GM12878 (cell line): ENCODE results near the gene WDFY1. TPM values are rescaled to one million over a fixed set of nuclear protein-coding genes. Genes with fewer than 3 reads are reported as not detected.

Source experiments
- ATF2 ChIP-seq: IDR thresholded peaks from 2 replicates; pipeline ENCODE4 v1.6.1; 2012; ENCODE audit warnings: low read length, inconsistent platforms
- BACH1 ChIP-seq: fragments of 450-650 bp; IDR thresholded peaks from 2 replicates; pipeline ENCODE4 v1.6.1; 2017; ENCODE audit warnings: mild to moderate bottlenecking, borderline replicate concordance
- BHLHE40 ChIP-seq, 2 experiments: fragments of 450-650 bp in 1 of 2; IDR thresholded peaks; 2 replicates each; pipeline ENCODE4 v1.6.1; 2011 to 2017; ENCODE audit warnings: low read depth in 2 of 2, borderline replicate concordance in 1 of 2, improper control_type of control experiment in 1 of 2, low read length in 1 of 2, mild to moderate bottlenecking in 1 of 2
- DPF2 ChIP-seq: fragments of 450-650 bp; IDR thresholded peaks from 2 replicates; pipeline ENCODE4 v1.6.1; 2017; ENCODE audit warnings: mild to moderate bottlenecking
- LARP7 ChIP-seq: fragments of 450-650 bp; IDR thresholded peaks from 2 replicates; pipeline ENCODE4 v1.6.1; 2017; ENCODE audit warnings: mild to moderate bottlenecking
- MYC ChIP-seq: IDR thresholded peaks from 2 replicates; pipeline ENCODE4 v1.6.1; 2011; ENCODE audit warnings: mild to moderate bottlenecking, low read length, moderate library complexity, inconsistent platforms; ENCODE audit not compliant: insufficient read depth, insufficient replicate concordance, insufficient read length, severe bottlenecking
- PML ChIP-seq: IDR thresholded peaks from 2 replicates; pipeline ENCODE4 v1.6.1; 2012; ENCODE audit warnings: low read length, inconsistent platforms
- REST ChIP-seq: IDR thresholded peaks from 2 replicates; pipeline ENCODE4 v1.6.1; 2012; ENCODE audit warnings: mild to moderate bottlenecking, low read depth, low read length
- SKIL ChIP-seq: fragments of 450-650 bp; IDR thresholded peaks from 2 replicates; pipeline ENCODE4 v1.6.1; 2017; ENCODE audit warnings: mild to moderate bottlenecking, low read depth, inconsistent platforms; ENCODE audit not compliant: poor library complexity, severe bottlenecking
- SMAD1 ChIP-seq: fragments of 450-650 bp; IDR thresholded peaks from 2 replicates; pipeline ENCODE4 v1.6.1; 2018; ENCODE audit warnings: mild to moderate bottlenecking, low read depth; ENCODE audit not compliant: partially characterized antibody
- TCF12 ChIP-seq: IDR thresholded peaks from 2 replicates; pipeline ENCODE4 v1.6.1; 2011; ENCODE audit warnings: low read depth, mild to moderate bottlenecking, low read length
- polyA plus RNA-seq, 11 experiments: library from polyadenylated mRNA; depleted of rRNA in 4 of 11; unstranded in 6 of 11; stranded (reverse) in 5 of 11; fragments of >200 nt; fragmentation: Nextera tagmentation in 4 of 11; fragmentation: Illumina TruSeq in 1 of 11; extraction: Ambion mirVana in 4 of 11; extraction: Trizol in 1 of 11; gene quantifications; 1 replicate in 1 of 11; 2 replicates in 10 of 11; pipeline versions ENCODE4 v1.2.1 to v1.2.3, GENCODE V29; 2011 to 2016; ENCODE audit warnings: inconsistent platforms in 2 of 11, missing spikeins in 2 of 11, low read depth in 1 of 11
- total RNA-seq, 4 experiments: library from RNA; depleted of rRNA in 3 of 4; stranded (reverse); fragments of >200 nt in 3 of 4; fragmentation: Illumina TruSeq in 1 of 4; extraction: Trizol in 1 of 4; gene quantifications; 2 replicates each; pipeline versions ENCODE4 v1.2.1 to v1.2.3, GENCODE V29; 2013 to 2021
- TF ChIP-seq, protein P1 (sequence below): fragments of 450-650 bp; IDR thresholded peaks from 2 replicates; pipeline ENCODE4 v1.6.1; 2017; ENCODE audit warnings: antibody characterized with exemption, mild to moderate bottlenecking, moderate library complexity
- TF ChIP-seq, protein P2 (sequence below): IDR thresholded peaks from 2 replicates; pipeline ENCODE4 v1.6.1; 2012; ENCODE audit warnings: low read depth, low read length, improper control_type of control experiment
- TF ChIP-seq, protein P3 (sequence below): fragments of 450-650 bp; IDR thresholded peaks from 2 replicates; pipeline ENCODE4 v1.6.1; 2018; ENCODE audit warnings: borderline replicate concordance, mild to moderate bottlenecking; ENCODE audit not compliant: partially characterized antibody

The WDFY1 gene
- total and polyA plus RNA-seq, 10 of the 15 experiments (the other 5 are each of a cell fraction or from before 2014, with no cell fraction given), result 2.9 to 28.1 (median 13.1) TPM

DNA sequence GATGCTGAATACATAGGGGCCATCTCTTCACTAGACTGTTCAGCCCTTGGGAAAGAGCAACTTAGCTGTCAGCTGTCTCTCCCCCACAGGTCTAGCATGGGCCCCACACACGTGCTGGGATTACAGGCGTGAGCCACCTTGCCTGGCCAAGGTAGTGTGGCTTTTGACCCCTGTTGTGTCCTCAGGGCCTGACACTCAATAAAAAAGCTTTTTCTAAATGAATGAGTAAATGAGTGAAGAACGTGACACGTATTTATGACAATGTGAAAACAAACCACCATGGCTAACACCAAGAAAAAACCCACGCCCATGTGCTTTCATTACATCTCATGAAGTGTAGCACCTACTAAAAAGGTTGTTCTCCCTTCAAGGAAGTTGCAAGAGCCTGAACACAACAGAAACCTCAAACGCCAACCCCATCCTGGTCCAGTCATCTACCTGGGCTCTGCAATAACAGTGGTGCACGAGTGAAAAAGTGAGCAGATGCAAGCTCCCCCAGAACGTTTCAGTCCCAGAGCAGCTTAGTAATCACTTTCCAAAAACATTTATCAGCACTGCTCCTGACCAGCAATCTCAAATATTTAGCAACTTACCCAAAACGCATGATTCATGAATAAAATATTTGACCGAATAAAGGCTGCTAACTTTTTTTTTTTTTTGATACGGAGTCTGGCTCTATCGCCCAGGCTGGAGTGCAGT lies 3.4 kb downstream of the WDFY1 start (continued):
- TF ChIP-seq REST, result no peak
- peak; percentile 94 for TF ChIP-seq SKIL
- TF ChIP-seq, protein P1, sequence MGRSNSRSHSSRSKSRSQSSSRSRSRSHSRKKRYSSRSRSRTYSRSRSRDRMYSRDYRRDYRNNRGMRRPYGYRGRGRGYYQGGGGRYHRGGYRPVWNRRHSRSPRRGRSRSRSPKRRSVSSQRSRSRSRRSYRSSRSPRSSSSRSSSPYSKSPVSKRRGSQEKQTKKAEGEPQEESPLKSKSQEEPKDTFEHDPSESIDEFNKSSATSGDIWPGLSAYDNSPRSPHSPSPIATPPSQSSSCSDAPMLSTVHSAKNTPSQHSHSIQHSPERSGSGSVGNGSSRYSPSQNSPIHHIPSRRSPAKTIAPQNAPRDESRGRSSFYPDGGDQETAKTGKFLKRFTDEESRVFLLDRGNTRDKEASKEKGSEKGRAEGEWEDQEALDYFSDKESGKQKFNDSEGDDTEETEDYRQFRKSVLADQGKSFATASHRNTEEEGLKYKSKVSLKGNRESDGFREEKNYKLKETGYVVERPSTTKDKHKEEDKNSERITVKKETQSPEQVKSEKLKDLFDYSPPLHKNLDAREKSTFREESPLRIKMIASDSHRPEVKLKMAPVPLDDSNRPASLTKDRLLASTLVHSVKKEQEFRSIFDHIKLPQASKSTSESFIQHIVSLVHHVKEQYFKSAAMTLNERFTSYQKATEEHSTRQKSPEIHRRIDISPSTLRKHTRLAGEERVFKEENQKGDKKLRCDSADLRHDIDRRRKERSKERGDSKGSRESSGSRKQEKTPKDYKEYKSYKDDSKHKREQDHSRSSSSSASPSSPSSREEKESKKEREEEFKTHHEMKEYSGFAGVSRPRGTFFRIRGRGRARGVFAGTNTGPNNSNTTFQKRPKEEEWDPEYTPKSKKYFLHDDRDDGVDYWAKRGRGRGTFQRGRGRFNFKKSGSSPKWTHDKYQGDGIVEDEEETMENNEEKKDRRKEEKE, result no peak
- peak; percentile 70; the same call in 1 of the 2 replicates for TF ChIP-seq ATF2
- TF ChIP-seq PML, result no peak
- TF ChIP-seq TCF12, result no peak
- TF ChIP-seq SMAD1, result peak; percentile 38
- TF ChIP-seq MYC, result no peak
- peak; percentile 84 for TF ChIP-seq DPF2
- no peak for TF ChIP-seq LARP7
- TF ChIP-seq, protein P2, sequence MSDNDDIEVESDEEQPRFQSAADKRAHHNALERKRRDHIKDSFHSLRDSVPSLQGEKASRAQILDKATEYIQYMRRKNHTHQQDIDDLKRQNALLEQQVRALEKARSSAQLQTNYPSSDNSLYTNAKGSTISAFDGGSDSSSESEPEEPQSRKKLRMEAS, result no peak; the same call in 1 of the 2 replicates
- TF ChIP-seq, protein P3, sequence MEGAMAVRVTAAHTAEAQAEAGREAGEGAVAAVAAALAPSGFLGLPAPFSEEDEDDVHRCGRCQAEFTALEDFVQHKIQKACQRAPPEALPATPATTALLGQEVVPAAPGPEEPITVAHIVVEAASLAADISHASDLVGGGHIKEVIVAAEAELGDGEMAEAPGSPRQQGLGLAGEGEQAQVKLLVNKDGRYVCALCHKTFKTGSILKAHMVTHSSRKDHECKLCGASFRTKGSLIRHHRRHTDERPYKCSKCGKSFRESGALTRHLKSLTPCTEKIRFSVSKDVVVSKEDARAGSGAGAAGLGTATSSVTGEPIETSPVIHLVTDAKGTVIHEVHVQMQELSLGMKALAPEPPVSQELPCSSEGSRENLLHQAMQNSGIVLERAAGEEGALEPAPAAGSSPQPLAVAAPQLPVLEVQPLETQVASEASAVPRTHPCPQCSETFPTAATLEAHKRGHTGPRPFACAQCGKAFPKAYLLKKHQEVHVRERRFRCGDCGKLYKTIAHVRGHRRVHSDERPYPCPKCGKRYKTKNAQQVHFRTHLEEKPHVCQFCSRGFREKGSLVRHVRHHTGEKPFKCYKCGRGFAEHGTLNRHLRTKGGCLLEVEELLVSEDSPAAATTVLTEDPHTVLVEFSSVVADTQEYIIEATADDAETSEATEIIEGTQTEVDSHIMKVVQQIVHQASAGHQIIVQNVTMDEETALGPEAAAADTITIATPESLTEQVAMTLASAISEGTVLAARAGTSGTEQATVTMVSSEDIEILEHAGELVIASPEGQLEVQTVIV, result peak; percentile 23
- TF ChIP-seq BHLHE40 (IDR thresholded peaks at IDR 0.05; ENCODE audit: borderline replicate concordance in 1 of 2, low read depth in 2 of 2, low read length in 1 of 2), result peak; percentile 98 to 99
- 0 out of 2 replicates have a peak, but pooled peaks have one; percentile 70 for TF ChIP-seq BACH1
